Upper lobe of left lung (tissue), 6 donors: ENCODE measurements around the gene ATXN7L1. TPM values are rescaled to one million over a fixed set of nuclear protein-coding genes. Genes with fewer than 3 reads are reported as not detected.
"Not testable (repeated sequence)": the region's sequence is repeated elsewhere in the genome, so short reads cannot be mapped to it uniquely, and the experiment has no call there.

ENCODE experiments used
- ATAC-seq, 2 donors: fragments of 200-7000 bp; cut with Tn5 transposase; one replicate each; pipeline ENCODE4 v1.9.1; 2022; ENCODE audit warnings: mild to moderate bottlenecking in 2 of 2, moderate library complexity in 2 of 2; ENCODE audit not compliant: low FRiP score in 2 of 2
- DNase-seq, 2 donors: peaks; one replicate each; pipeline ENCODE4 v3.0.0-alpha.2; 2019 to 2020
- H3K27ac ChIP-seq, 4 donors: fragments of 200-600 bp; sonication (generic); one replicate each; pipeline ENCODE4 v1.5.1; 2016 to 2019
- H3K27me3 ChIP-seq, 4 donors: fragments of 200-600 bp; sonication (generic); one replicate each; pipeline ENCODE4 v1.5.1; 2017 to 2019
- H3K36me3 ChIP-seq, 4 donors: fragments of 200-600 bp; sonication (generic); one replicate each; pipeline ENCODE4 v1.5.1; 2016 to 2019
- H3K4me1 ChIP-seq, 4 donors: fragments of 200-600 bp; sonication (generic); one replicate each; pipeline ENCODE4 v1.5.1; 2018 to 2019
- H3K4me3 ChIP-seq, 4 donors: fragments of 200-600 bp; sonication (generic); one replicate each; pipeline ENCODE4 v1.5.1; 2017 to 2019; ENCODE audit warnings: mild to moderate bottlenecking in 2 of 4, moderate library complexity in 1 of 4
- H3K9me3 ChIP-seq, 4 donors: fragments of 200-600 bp; sonication (generic); one replicate each; pipeline ENCODE4 v1.5.1; 2018 to 2019
- CTCF ChIP-seq, 6 experiments: fragments of 450-650 bp in 4 of 6; fragments of 200-600 bp in 2 of 6; sonication (generic) in 2 of 6; IDR thresholded peaks; one replicate each; pipeline ENCODE4 v1.5.1; 2016 to 2019; ENCODE audit warnings: antibody characterized with exemption in 6 of 6
- EP300 ChIP-seq, 4 donors: sonication (generic); formaldehyde crosslinking; IDR thresholded peaks; one replicate each; pipeline ENCODE4 v1.5.1; 2017; ENCODE audit warnings: antibody characterized with exemption in 4 of 4, control low read depth in 2 of 4
- POLR2A ChIP-seq, 4 donors: fragments of 450-650 bp; IDR thresholded peaks; one replicate each; pipeline ENCODE4 v1.5.1; 2016 to 2017; ENCODE audit warnings: antibody characterized with exemption in 4 of 4, mild to moderate bottlenecking in 2 of 4
- POLR2AphosphoS5 ChIP-seq, 2 donors: sonication (generic); formaldehyde crosslinking; IDR thresholded peaks; one replicate each; pipeline ENCODE4 v1.5.1; 2017; ENCODE audit warnings: antibody characterized with exemption in 2 of 2
- WGBS, 2 donors: methylation state at CpG; one replicate each; pipeline ENCODE4 v1.1.5; 2017 to 2018; 5-methylcytosine and 5-hydroxymethylcytosine counted together
- total RNA-seq, 6 donors: library from RNA; depleted of rRNA in 4 of 6; stranded (reverse); fragments of >200 nt in 4 of 6; gene quantifications; one replicate each; pipeline versions ENCODE4 v1.1.0 to v1.2.1, GENCODE V29; 2016 to 2021
- donor health status: DM: no; HTN: no; CAD: no; lungs with moderate emphysema.
- donor health status: DM: no; HTN: yes; CAD: no; lungs with severe emphysema.

The ATXN7L1 gene
- total RNA-seq, 6 donors from 2014 or later = 7.1 to 43.0 (median 13.4) TPM

GRCh38 chr7:105854498-105854897, 21.9 kb downstream of the ATXN7L1 start:
- no peaks in the 10 kb centered on the region for H3K9me3 ChIP-seq
- no peak for ATAC-seq
- peaks cover 6 to 12% (median 10%) of the 10 kb centered on the region in 4 donors for H3K4me1 ChIP-seq
- no peaks in the 10 kb centered on the region for H3K36me3 ChIP-seq
- no peak for DNase-seq
- H3K27ac ChIP-seq = no peak overlapping the region
- H3K4me3 ChIP-seq = no peak overlapping the region
- no peaks in the 10 kb centered on the region for H3K27me3 ChIP-seq
- TF ChIP-seq POLR2AphosphoS5 (IDR thresholded peaks at IDR 0.05) (no peak), EP300 (IDR thresholded peaks at IDR 0.05) (no peak), CTCF (IDR thresholded peaks at IDR 0.05) (no peak), POLR2A (IDR thresholded peaks at IDR 0.05) (no peak)

- Histone ChIP-seq H3K9me3 (no peaks in the 10 kb centered on the region), H3K4me3 (no peak overlapping the region), H3K36me3 (no peaks in the 10 kb centered on the region), H3K27me3 (no peaks in the 10 kb centered on the region), H3K4me1 (peaks cover 9 to 12% (median 10%) of the 10 kb centered on the region in 4 donors), H3K27ac (no peak overlapping the region)
- WGBS, 2 donors = 79 to 80% methylated on average over 17 of the region's 17 CpGs
- no peak for ATAC-seq
- no peak for DNase-seq
- TF ChIP-seq EP300 (IDR thresholded peaks at IDR 0.05) (no peak), CTCF (IDR thresholded peaks at IDR 0.05) (no peak), POLR2AphosphoS5 (IDR thresholded peaks at IDR 0.05) (no peak), POLR2A (IDR thresholded peaks at IDR 0.05) (no peak)
These were observed 22.4 kb downstream of the ATXN7L1 start for GRCh38 chr7:105853931-105854419.

- H3K4me3 ChIP-seq = no peak overlapping the region
- no peak for ATAC-seq
- H3K9me3 ChIP-seq = no peaks in the 10 kb centered on the region
- 75 to 93% methylated on average over 5 of the region's 5 CpGs for WGBS, 2 donors
- H3K27ac ChIP-seq = no peak overlapping the region
- H3K27me3 ChIP-seq = no peaks in the 10 kb centered on the region
- H3K4me1 ChIP-seq = peaks cover 9 to 12% (median 10%) of the 10 kb centered on the region in 4 donors
- no peak for DNase-seq
- H3K36me3 ChIP-seq = no peaks in the 10 kb centered on the region
- no peak for TF ChIP-seq POLR2A (IDR thresholded peaks at IDR 0.05)
- no peak for TF ChIP-seq EP300 (IDR thresholded peaks at IDR 0.05)
- TF ChIP-seq POLR2AphosphoS5 (IDR thresholded peaks at IDR 0.05) = no peak
- no peak for TF ChIP-seq CTCF (IDR thresholded peaks at IDR 0.05)
These were observed 25.3 kb downstream of the ATXN7L1 start for GRCh38 chr7:105851064-105851463.

GRCh38 chr7:105849122-105849855, 27.1 kb downstream of the ATXN7L1 start:
- no peaks in the 10 kb centered on the region for H3K9me3 ChIP-seq
- H3K4me3 ChIP-seq = no peak overlapping the region
- WGBS, 2 donors = 68 to 80% methylated on average over 4 to 6 of the region's 6 CpGs
- DNase-seq (peak in 1 of 2 donors; percentile 28), ATAC-seq (peak; percentile 15 to 21)
- H3K4me1 ChIP-seq = peaks cover 9 to 12% (median 10%) of the 10 kb centered on the region in 4 donors
- H3K36me3 ChIP-seq = no peaks in the 10 kb centered on the region
- no peaks in the 10 kb centered on the region for H3K27me3 ChIP-seq
- TF ChIP-seq POLR2AphosphoS5 (IDR thresholded peaks at IDR 0.05) = no peak
- TF ChIP-seq EP300 (IDR thresholded peaks at IDR 0.05) = no peak
- no peak for TF ChIP-seq POLR2A (IDR thresholded peaks at IDR 0.05)
- no peak for TF ChIP-seq CTCF (IDR thresholded peaks at IDR 0.05)
- peak overlapping the region in 3 of 4 donors; percentile 7 to 26 (median 12) for H3K27ac ChIP-seq

- no peak for DNase-seq
These were observed 30.0 kb downstream of the ATXN7L1 start for GRCh38 chr7:105846404-105846803.

GRCh38 chr7:105844681-105845080, 31.7 kb downstream of the ATXN7L1 start:
- ATAC-seq, H3K4me1 ChIP-seq, H3K36me3 ChIP-seq, H3K27me3 ChIP-seq, H3K27ac ChIP-seq, DNase-seq, H3K9me3 ChIP-seq, H3K4me3 ChIP-seq: not testable (repeated sequence)
- 95 to 98% methylated on average over 5 of the region's 5 CpGs for WGBS, 2 donors

More at GRCh38 chr7:105846404-105846803, 30.0 kb downstream of the ATXN7L1 start:
- no peaks in the 10 kb centered on the region for H3K27me3 ChIP-seq
- H3K4me1 ChIP-seq = peaks cover 9 to 14% (median 11%) of the 10 kb centered on the region in 4 donors
- ATAC-seq = no peak
- H3K27ac ChIP-seq = no peak overlapping the region
- H3K36me3 ChIP-seq = no peaks in the 10 kb centered on the region
- TF ChIP-seq POLR2AphosphoS5 (IDR thresholded peaks at IDR 0.05) (no peak), CTCF (IDR thresholded peaks at IDR 0.05) (no peak), POLR2A (IDR thresholded peaks at IDR 0.05) (no peak), EP300 (IDR thresholded peaks at IDR 0.05) (no peak)
- no peak overlapping the region for H3K4me3 ChIP-seq
- no peaks in the 10 kb centered on the region for H3K9me3 ChIP-seq
- WGBS, 2 donors = 100% methylated on average over 1 of the region's 1 CpG
